OCI-LY1 (cell line): ENCODE measurements around the gene OR2T8.

Experiments used
- H2AFZ ChIP-seq: fragments of 200-600 bp; sonication (generic), shearing (Covaris generic); 2 replicates; pipeline ENCODE4 v1.6.0; 2014; ENCODE audit warnings: antibody characterized with exemption, mild to moderate bottlenecking, low read length
- H3F3A ChIP-seq: fragments of 200-600 bp; sonication (generic), shearing (Covaris generic); 2 replicates; pipeline ENCODE4 v1.6.0; 2014; ENCODE audit warnings: mild to moderate bottlenecking, antibody characterized with exemption, low read length, moderate library complexity; ENCODE audit not compliant: insufficient read depth
- H3K27ac ChIP-seq: fragments of 200-600 bp; sonication (generic); 2 replicates; pipeline ENCODE4 v1.5.1; 2014; ENCODE audit warnings: low read length, mixed run types, mild to moderate bottlenecking, low read depth; ENCODE audit not compliant: poor library complexity, severe bottlenecking
- H3K27me3 ChIP-seq: fragments of 200-600 bp; sonication (generic); 2 replicates; pipeline ENCODE4 v1.6.0; 2014; ENCODE audit warnings: antibody characterized with exemption, mild to moderate bottlenecking, low read length, moderate library complexity; ENCODE audit not compliant: insufficient read depth
- H3K36me3 ChIP-seq: fragments of 200-600 bp; sonication (generic); 2 replicates; pipeline ENCODE4 v1.6.1; 2014; ENCODE audit warnings: mild to moderate bottlenecking, antibody characterized with exemption, low read length, moderate library complexity, mixed read lengths; ENCODE audit not compliant: insufficient read depth
- H3K4me1 ChIP-seq: fragments of 200-600 bp; sonication (generic); 2 replicates; pipeline ENCODE4 v1.5.1; 2014; ENCODE audit warnings: mild to moderate bottlenecking, low read length, moderate library complexity; ENCODE audit not compliant: insufficient read depth, severe bottlenecking
- H3K4me2 ChIP-seq: fragments of 200-600 bp; sonication (generic), shearing (Covaris generic); 2 replicates; pipeline ENCODE4 v1.6.1; 2014; ENCODE audit warnings: low read length
- H3K4me3 ChIP-seq: fragments of 200-600 bp; sonication (generic); 2 replicates; pipeline ENCODE4 v1.5.1; 2014; ENCODE audit warnings: low read length, low read depth, mild to moderate bottlenecking, mixed read lengths; ENCODE audit not compliant: poor library complexity, severe bottlenecking
- H3K79me2 ChIP-seq: fragments of 200-600 bp; shearing (Covaris generic); 2 replicates; pipeline ENCODE4 v1.6.1; 2016; ENCODE audit warnings: mixed run types, low read length, mixed read lengths; ENCODE audit not compliant: insufficient read depth
- H3K9ac ChIP-seq: fragments of 200-600 bp; sonication (generic), shearing (Covaris generic); 2 replicates; pipeline ENCODE4 v1.6.1; 2014; ENCODE audit warnings: mild to moderate bottlenecking, low read length, mixed read lengths
- H3K9me2 ChIP-seq: fragments of 200-600 bp; sonication (generic), shearing (Covaris generic); 2 replicates; pipeline ENCODE4 v1.6.1; 2014; ENCODE audit warnings: low read depth, mild to moderate bottlenecking, low read length, mixed read lengths
- H3K9me3 ChIP-seq: fragments of 200-600 bp; shearing (Covaris generic); 2 replicates; pipeline ENCODE4 v1.6.1; 2014; ENCODE audit warnings: low read length, mixed read lengths
- H4K20me1 ChIP-seq: fragments of 200-600 bp; sonication (generic), shearing (Covaris generic); 2 replicates; pipeline ENCODE4 v1.6.0; 2016; ENCODE audit warnings: mild to moderate bottlenecking, low read length; ENCODE audit not compliant: insufficient read depth
- EZH2 ChIP-seq: fragments of 200-600 bp; sonication (generic), shearing (Covaris generic); IDR thresholded peaks from 2 replicates; pipeline ENCODE4 v1.8.0; 2017; ENCODE audit warnings: borderline replicate concordance, mixed run types, mild to moderate bottlenecking, antibody characterized with exemption, low read length, moderate library complexity, mixed read lengths
- TF ChIP-seq, protein P1 (sequence below): fragments of 200-600 bp; sonication (generic), shearing (Covaris generic); IDR thresholded peaks from 2 replicates; pipeline ENCODE4 v1.5.1; 2017; ENCODE audit warnings: mild to moderate bottlenecking, antibody characterized with exemption, low read length, moderate library complexity, mixed read lengths

Gene OR2T8

GRCh38 chr1:247966532-247967204, 46.6 kb downstream of the OR2T8 start:
- Histone ChIP-seq H3F3A (no peaks in the 10 kb centered on the region), H3K27ac (no peak overlapping the region), H3K9me3 (no peaks in the 10 kb centered on the region), H3K4me2 (no peak overlapping the region), H3K9ac (no peak overlapping the region), H3K36me3 (no peaks in the 10 kb centered on the region), H4K20me1 (no peaks in the 10 kb centered on the region), H3K79me2 (no peaks in the 10 kb centered on the region), H3K27me3 (no peaks in the 10 kb centered on the region), H2AFZ (no peak overlapping the region), H3K4me1 (no peaks in the 10 kb centered on the region), H3K9me2 (no peaks in the 10 kb centered on the region), H3K4me3 (no peak overlapping the region)
- TF ChIP-seq, protein P1, sequence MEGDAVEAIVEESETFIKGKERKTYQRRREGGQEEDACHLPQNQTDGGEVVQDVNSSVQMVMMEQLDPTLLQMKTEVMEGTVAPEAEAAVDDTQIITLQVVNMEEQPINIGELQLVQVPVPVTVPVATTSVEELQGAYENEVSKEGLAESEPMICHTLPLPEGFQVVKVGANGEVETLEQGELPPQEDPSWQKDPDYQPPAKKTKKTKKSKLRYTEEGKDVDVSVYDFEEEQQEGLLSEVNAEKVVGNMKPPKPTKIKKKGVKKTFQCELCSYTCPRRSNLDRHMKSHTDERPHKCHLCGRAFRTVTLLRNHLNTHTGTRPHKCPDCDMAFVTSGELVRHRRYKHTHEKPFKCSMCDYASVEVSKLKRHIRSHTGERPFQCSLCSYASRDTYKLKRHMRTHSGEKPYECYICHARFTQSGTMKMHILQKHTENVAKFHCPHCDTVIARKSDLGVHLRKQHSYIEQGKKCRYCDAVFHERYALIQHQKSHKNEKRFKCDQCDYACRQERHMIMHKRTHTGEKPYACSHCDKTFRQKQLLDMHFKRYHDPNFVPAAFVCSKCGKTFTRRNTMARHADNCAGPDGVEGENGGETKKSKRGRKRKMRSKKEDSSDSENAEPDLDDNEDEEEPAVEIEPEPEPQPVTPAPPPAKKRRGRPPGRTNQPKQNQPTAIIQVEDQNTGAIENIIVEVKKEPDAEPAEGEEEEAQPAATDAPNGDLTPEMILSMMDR, result no peak
- no peak for TF ChIP-seq EZH2
